OCI-LY3 (cell line): ENCODE data around the gene EDC4.

Experiments
- H2AFZ ChIP-seq: fragments of 200-600, 300-600 bp; shearing (Covaris generic); 2 replicates; pipeline ENCODE4 v1.6.0; 2014; ENCODE audit warnings: antibody characterized with exemption, low read depth, low read length
- H3K27ac ChIP-seq: fragments of 200-600, 300-600 bp; sonication (generic); 2 replicates; pipeline ENCODE4 v1.5.1; 2014; ENCODE audit warnings: mild to moderate bottlenecking, low read length, moderate library complexity, mixed read lengths
- H3K27me3 ChIP-seq: fragments of 200-600, 300-600 bp; sonication (generic); 2 replicates; pipeline ENCODE4 v1.6.1; 2014; ENCODE audit warnings: low read depth, low read length, mixed read lengths
- H3K36me3 ChIP-seq: fragments of 200-600, 300-600 bp; sonication (generic); replicated peaks from 2 replicates; pipeline ENCODE3; 2014; ENCODE audit warnings: low read depth, low read length, mixed read lengths
- H3K4me1 ChIP-seq: fragments of 300-600, 200-600 bp; sonication (generic); 2 replicates; pipeline ENCODE4 v1.6.1; 2014; ENCODE audit warnings: low read length, mixed read lengths
- H3K4me2 ChIP-seq: fragments of 200-600, 300-600 bp; sonication (generic); 2 replicates; pipeline ENCODE4 v1.6.1; 2014; ENCODE audit warnings: low read length, mixed read lengths
- H3K4me3 ChIP-seq: fragments of 300-600, 200-600 bp; sonication (generic); 2 replicates; pipeline ENCODE4 v1.5.1; 2014; ENCODE audit warnings: antibody characterized with exemption, mild to moderate bottlenecking, low read length, moderate library complexity
- H3K79me2 ChIP-seq: fragments of 300-600, 200-600 bp; shearing (Covaris generic); 2 replicates; pipeline ENCODE4 v1.6.1; 2014; ENCODE audit warnings: mild to moderate bottlenecking, low read length, mixed read lengths
- H3K9ac ChIP-seq: fragments of 300-600, 200-600 bp; shearing (Covaris generic); 2 replicates; pipeline ENCODE4 v1.6.0; 2014; ENCODE audit warnings: mild to moderate bottlenecking, low read length, moderate library complexity
- H3K9me3 ChIP-seq: fragments of 200-600, 300-600 bp; shearing (Covaris generic); 2 replicates; pipeline ENCODE4 v1.6.1; 2014; ENCODE audit warnings: low read length, mixed read lengths; ENCODE audit not compliant: insufficient read depth
- H4K20me1 ChIP-seq: fragments of 200-600, 300-600 bp; sonication (generic); 2 replicates; pipeline ENCODE4 v1.6.1; 2016; ENCODE audit warnings: low read length, mixed read lengths; ENCODE audit not compliant: insufficient read depth
- EZH2phosphoT487 ChIP-seq: fragments of 200-600 bp; shearing (Covaris generic); IDR thresholded peaks from 2 replicates; pipeline ENCODE4 v1.6.1; 2018; ENCODE audit warnings: antibody characterized with exemption, mixed run types, low read depth
- TF ChIP-seq, protein P1 (sequence below): fragments of 200-600, 300-600 bp; sonication (generic); IDR thresholded peaks from 2 replicates; pipeline ENCODE4 v1.5.1; 2014; ENCODE audit warnings: antibody characterized with exemption, low read length, low read depth

Gene EDC4

DNA sequence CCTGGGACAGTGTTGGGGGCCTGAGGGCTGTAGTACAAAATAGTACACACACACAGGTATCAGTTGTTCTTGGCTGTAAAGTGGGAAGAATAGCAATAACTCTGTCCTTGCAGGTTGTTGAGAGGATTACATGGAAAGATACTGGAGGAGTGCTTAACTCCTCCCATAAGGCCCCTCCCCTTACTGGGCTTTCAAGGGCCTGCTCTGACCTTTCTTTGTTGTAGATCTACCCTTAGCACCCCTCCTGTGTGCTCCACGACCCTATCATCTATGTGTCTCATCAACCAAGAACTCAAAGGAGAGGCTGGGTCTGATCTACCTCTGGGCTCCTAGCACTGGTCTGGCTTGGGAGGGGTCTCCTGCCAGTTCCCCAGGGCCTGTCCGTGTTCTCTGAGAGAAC lies 8.3 kb upstream of the EDC4 start:
- H3K4me3 ChIP-seq = no peak overlapping the region
- no peaks in the 10 kb centered on the region for H3K4me1 ChIP-seq
- peaks cover 21% of the 10 kb centered on the region for H4K20me1 ChIP-seq
- H3K9ac ChIP-seq = no peak overlapping the region
- H3K36me3 ChIP-seq = peaks cover 19% of the 10 kb centered on the region
- H3K27ac ChIP-seq = no peak overlapping the region
- no peaks in the 10 kb centered on the region for H3K27me3 ChIP-seq
- no peak overlapping the region for H3K4me2 ChIP-seq
- H3K79me2 ChIP-seq = peaks cover 54% of the 10 kb centered on the region
- no peaks in the 10 kb centered on the region for H3K9me3 ChIP-seq
- TF ChIP-seq, protein P1, sequence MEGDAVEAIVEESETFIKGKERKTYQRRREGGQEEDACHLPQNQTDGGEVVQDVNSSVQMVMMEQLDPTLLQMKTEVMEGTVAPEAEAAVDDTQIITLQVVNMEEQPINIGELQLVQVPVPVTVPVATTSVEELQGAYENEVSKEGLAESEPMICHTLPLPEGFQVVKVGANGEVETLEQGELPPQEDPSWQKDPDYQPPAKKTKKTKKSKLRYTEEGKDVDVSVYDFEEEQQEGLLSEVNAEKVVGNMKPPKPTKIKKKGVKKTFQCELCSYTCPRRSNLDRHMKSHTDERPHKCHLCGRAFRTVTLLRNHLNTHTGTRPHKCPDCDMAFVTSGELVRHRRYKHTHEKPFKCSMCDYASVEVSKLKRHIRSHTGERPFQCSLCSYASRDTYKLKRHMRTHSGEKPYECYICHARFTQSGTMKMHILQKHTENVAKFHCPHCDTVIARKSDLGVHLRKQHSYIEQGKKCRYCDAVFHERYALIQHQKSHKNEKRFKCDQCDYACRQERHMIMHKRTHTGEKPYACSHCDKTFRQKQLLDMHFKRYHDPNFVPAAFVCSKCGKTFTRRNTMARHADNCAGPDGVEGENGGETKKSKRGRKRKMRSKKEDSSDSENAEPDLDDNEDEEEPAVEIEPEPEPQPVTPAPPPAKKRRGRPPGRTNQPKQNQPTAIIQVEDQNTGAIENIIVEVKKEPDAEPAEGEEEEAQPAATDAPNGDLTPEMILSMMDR = no peak
- TF ChIP-seq EZH2phosphoT487 = no peak
- H2AFZ ChIP-seq = no peak overlapping the region

DNA sequence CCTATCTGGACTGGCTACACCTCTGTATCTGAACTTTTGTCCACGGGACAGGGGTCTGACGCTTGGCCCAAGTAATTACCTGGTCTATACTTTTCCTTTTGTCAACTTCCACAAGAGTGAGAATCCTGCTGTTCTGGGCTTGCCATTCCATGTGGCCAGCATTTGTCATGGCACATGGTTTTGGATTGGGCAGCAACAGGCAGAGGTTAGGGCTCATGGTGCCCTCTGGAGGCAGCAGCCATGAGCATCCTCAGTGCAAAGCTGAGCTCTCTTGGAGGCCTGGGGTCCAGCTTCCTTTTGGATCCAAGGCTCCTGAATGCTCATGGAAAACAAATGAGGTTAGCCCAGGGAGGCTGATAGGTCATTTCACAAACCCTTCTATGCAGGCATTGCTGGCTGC lies 7.5 kb upstream of the EDC4 start:
- Histone ChIP-seq H3K27me3 (no peaks in the 10 kb centered on the region), H3K27ac (no peak overlapping the region), H3K4me2 (no peak overlapping the region), H3K36me3 (peaks cover 22% of the 10 kb centered on the region), H3K4me1 (no peaks in the 10 kb centered on the region), H3K9ac (no peak overlapping the region), H3K4me3 (no peak overlapping the region), H4K20me1 (peaks cover 21% of the 10 kb centered on the region), H3K79me2 (peaks cover 50% of the 10 kb centered on the region), H3K9me3 (no peaks in the 10 kb centered on the region), H2AFZ (no peak overlapping the region)
- TF ChIP-seq EZH2phosphoT487 = no peak
- TF ChIP-seq, protein P1 = peak; percentile 48

DNA sequence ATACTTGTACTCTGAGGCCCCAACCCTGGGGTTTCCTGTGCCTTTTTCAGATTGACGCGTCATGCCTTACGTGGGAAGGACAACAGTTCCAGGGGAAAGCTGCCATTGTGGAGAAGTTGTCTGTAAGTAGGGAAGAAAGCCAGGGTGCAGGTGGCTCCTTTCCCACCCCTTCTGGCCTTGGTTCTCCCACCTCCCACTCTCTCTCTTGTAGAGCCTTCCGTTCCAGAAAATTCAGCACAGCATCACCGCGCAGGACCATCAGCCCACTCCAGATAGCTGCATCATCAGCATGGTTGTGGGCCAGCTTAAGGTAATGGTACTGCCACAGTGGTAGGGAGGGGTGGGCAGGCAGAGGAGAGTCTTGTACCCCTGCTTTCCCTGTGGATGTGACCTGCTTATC lies 4.6 kb upstream of the EDC4 start:
- Histone ChIP-seq H3K79me2 (peaks cover 24% of the 10 kb centered on the region), H3K4me2 (no peak overlapping the region), H3K4me1 (peaks cover 4% of the 10 kb centered on the region), H3K27ac (no peak overlapping the region), H3K9me3 (no peaks in the 10 kb centered on the region), H3K27me3 (no peaks in the 10 kb centered on the region), H3K36me3 (peaks cover 13% of the 10 kb centered on the region), H3K4me3 (no peak overlapping the region), H4K20me1 (no peaks in the 10 kb centered on the region), H2AFZ (no peak overlapping the region), H3K9ac (no peak overlapping the region)
- TF ChIP-seq, protein P1 = no peak
- no peak for TF ChIP-seq EZH2phosphoT487

DNA sequence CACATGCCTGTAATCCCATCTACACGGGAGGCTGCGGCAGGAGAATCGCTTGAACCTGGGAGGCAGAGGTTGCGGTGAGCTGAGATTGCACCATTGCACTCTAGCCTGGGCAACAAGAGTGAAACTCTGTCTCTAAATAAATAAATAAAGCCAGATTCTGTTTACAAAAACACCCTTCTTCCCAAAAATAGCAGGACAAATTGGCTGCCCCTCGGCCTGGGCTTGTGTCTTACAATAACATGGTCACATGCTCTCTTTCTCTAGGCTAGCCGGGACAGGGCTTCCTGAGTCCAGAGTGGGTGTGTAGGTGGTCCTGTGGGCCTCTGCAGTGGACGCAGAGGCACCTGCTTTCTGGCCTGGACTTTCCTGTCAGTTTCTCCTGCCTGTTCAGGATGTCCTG lies 3.2 kb upstream of the EDC4 start:
- Histone ChIP-seq H3K79me2 (peaks cover 26% of the 10 kb centered on the region), H3K4me2 (no peak overlapping the region), H3K4me1 (peaks cover 14% of the 10 kb centered on the region), H4K20me1 (peaks cover 10% of the 10 kb centered on the region), H3K9ac (no peak overlapping the region), H3K36me3 (peaks cover 13% of the 10 kb centered on the region), H3K4me3 (no peak overlapping the region), H3K27me3 (no peaks in the 10 kb centered on the region), H2AFZ (no peak overlapping the region), H3K27ac (no peak overlapping the region), H3K9me3 (no peaks in the 10 kb centered on the region)
- no peak for TF ChIP-seq EZH2phosphoT487
- TF ChIP-seq, protein P1 = no peak
